DND-41 (cell line): ENCODE results near the gene SLC22A1.

Experiments used
- EZH2 ChIP-seq: IDR thresholded peaks from 3 replicates; pipeline ENCODE4 v1.6.1; 2012; ENCODE audit warnings: borderline replicate concordance, low read depth, mild to moderate bottlenecking, moderate library complexity, low read length, inconsistent platforms; ENCODE audit not compliant: severe bottlenecking
- TF ChIP-seq, protein P1 (sequence below): IDR thresholded peaks from 2 replicates; pipeline ENCODE4 v1.5.1; 2012; ENCODE audit warnings: borderline replicate concordance, low read length, moderate library complexity, mild to moderate bottlenecking; ENCODE audit not compliant: poor library complexity, severe bottlenecking; ENCODE audit errors: extremely low read depth

DNA sequence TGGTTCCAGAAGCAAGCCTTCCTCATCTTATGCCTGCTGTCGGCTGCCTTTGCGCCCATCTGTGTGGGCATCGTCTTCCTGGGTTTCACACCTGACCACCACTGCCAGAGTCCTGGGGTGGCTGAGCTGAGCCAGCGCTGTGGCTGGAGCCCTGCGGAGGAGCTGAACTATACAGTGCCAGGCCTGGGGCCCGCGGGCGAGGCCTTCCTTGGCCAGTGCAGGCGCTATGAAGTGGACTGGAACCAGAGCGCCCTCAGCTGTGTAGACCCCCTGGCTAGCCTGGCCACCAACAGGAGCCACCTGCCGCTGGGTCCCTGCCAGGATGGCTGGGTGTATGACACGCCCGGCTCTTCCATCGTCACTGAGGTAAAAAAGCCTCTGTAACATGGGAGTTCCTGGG, 366 bp downstream of the SLC22A1 start:
- TF ChIP-seq, protein P1, sequence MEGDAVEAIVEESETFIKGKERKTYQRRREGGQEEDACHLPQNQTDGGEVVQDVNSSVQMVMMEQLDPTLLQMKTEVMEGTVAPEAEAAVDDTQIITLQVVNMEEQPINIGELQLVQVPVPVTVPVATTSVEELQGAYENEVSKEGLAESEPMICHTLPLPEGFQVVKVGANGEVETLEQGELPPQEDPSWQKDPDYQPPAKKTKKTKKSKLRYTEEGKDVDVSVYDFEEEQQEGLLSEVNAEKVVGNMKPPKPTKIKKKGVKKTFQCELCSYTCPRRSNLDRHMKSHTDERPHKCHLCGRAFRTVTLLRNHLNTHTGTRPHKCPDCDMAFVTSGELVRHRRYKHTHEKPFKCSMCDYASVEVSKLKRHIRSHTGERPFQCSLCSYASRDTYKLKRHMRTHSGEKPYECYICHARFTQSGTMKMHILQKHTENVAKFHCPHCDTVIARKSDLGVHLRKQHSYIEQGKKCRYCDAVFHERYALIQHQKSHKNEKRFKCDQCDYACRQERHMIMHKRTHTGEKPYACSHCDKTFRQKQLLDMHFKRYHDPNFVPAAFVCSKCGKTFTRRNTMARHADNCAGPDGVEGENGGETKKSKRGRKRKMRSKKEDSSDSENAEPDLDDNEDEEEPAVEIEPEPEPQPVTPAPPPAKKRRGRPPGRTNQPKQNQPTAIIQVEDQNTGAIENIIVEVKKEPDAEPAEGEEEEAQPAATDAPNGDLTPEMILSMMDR: no peak
- no peak for TF ChIP-seq EZH2
